ENCODE data around the gene ZBTB16. TPM values are rescaled to one million over a fixed set of nuclear protein-coding genes. Genes with fewer than 3 reads are reported as not detected.

Gene ZBTB16
- total RNA-seq, 2 donors from 2014 or later: 6.1 to 10.6 TPM

DNA sequence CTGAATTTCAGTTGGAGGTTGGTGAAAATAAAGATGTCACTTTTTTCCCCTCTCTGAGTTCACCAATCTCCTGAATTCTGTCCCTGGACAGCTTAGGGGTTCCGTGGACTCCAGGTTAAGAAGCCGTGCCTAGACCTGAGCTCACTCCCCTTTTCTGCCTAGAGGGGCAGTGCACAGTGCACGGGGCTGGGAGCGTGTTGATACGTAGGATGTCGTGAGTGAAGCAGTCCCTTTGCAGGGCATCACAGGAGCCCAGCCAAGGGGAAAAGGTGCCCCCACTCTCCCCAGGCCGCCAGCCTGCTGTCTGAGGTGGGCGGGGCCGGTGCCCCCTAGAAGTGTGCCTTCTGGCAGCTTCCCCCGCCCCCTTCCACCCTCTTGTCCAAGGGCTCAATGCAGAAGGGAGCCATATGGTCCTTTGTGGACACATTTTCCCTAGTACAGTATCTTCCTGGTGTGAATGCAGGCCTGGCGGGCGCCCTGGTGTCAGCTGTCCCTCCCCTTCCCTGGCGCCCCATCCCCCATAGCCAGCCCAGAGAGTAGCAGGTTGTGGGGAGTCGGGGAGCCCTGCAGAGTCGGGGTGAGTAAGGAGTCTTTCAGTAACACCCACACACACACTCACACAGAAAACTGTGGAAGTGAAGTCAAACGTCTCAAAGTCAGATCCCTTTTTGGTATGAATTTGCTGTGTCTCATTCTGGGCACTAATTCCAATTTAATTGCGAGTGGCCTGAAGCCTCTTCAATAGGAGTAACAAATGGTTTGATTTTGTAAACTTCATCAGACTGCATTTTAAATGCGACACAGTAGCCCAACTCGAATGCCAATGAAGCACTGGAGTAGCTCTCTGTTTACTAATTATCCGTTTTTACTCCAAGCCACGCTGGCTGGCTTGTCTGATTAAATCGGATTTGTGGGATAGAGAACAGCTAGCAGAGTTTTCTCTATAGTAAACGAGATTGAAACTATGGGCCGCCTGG lies 169.2 kb downstream of the ZBTB16 start:
- Mint-ChIP-seq H3K27me3 (no peaks in the 10 kb centered on the region), H3K9me3 (no peaks in the 10 kb centered on the region), H3K27ac (no peak overlapping the region), H3K4me3 (no peak overlapping the region), H3K36me3 (ENCODE audit: low read depth) (no peaks in the 10 kb centered on the region), H3K4me1 (peaks cover 17% of the 10 kb centered on the region)
- no peak for ATAC-seq (replicated peaks)

DNA sequence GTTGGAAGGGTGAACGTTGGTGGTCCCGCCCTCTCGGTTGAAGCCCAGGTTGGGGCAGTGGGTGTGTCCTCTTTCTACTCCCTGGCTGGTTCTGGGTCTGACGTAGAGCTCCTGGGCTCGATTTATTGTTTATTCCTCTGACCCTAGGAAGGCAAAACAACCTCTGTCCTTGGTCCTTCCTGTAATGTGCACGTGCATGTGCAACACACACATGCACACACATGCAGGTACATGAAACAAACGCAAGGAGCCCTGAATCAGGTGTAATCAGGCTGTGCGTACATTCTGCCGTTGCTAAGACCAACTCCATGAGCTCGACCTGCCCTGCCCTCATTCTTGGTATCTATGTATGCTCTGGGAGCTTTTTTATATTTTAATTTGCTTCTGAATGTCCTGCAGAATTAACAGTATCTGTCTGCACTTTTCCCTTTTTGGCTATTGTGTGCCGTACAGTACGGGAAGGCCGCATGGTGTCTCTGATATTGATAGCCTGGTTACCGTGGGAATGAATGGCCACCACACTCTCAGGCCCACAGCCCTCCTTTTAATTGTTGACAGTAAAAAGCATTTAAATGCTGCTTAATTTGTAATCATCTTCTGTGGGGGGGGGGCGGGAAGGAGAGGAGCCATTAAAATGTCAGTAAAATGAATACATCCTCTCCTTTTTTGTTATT lies 170.7 kb downstream of the ZBTB16 start:
- Mint-ChIP-seq H3K27ac (no peak overlapping the region), H3K36me3 (ENCODE audit: low read depth) (no peaks in the 10 kb centered on the region), H3K4me1 (peaks cover 9% of the 10 kb centered on the region), H3K9me3 (no peaks in the 10 kb centered on the region), H3K27me3 (no peaks in the 10 kb centered on the region), H3K4me3 (no peak overlapping the region)
- ATAC-seq (replicated peaks): no peak

DNA sequence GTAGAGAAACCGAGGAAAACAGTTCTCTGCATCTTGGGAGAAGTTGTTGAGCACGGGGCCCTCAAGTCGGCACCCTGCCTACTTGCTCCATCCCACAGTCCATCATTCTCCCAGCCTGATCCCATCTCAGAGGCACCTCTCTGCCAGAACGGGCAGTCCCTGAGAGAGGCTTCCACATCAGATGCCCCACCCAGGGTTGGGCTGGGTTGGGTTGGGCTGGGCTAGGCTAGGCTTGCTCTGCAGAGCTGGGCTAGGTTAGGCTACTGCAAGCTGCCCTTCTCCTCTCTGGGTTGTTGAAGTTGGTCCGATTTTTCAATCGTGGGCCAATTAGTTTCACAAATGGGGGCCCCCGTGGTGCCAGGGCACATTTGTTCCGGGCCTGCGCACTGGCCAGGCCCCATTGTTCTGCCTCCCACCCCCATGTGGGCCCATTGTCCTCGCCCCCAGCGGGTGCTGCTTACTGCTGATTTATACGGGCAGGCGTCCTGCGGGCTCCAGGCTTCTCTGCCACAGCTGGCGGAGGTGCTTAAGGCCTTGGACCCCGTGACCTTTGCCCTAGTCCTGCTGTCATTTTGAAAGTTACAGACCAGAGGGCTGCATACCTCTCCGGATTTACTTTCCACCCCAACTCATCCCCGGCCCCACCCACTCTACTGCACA lies 173.0 kb downstream of the ZBTB16 start:
- no peaks in the 10 kb centered on the region for H3K9me3 Mint-ChIP-seq
- no peak for ATAC-seq (replicated peaks)

DNA sequence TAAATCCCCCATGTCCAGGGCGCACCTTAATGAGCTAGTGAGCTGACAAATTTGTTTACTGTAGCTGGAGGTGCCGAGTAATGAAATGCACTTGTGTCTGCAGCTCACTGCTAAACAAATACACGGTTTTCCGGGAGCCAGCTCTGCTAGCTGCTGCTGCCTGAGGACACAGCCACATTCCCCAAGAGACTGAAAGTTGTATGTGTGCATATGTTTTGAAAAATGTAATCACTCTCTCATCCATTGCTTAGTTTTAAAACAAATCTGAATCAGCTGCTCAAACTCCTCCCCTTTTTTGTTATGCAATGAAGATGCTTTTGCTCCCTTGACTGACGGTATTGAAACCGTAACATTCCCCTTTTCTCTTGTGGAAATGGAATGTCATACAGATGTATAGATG lies 174.2 kb downstream of the ZBTB16 start:
- no peak for ATAC-seq (replicated peaks)
- H3K27ac Mint-ChIP-seq: no peak overlapping the region
- H3K4me3 Mint-ChIP-seq: no peak overlapping the region
- no peaks in the 10 kb centered on the region for H3K9me3 Mint-ChIP-seq
- no peaks in the 10 kb centered on the region for H3K4me1 Mint-ChIP-seq
- H3K27me3 Mint-ChIP-seq: no peaks in the 10 kb centered on the region
- H3K36me3 Mint-ChIP-seq (ENCODE audit: low read depth): no peaks in the 10 kb centered on the region

More for the DNA sequence above, 173.0 kb downstream of the ZBTB16 start:
- Mint-ChIP-seq H3K4me1 (no peaks in the 10 kb centered on the region), H3K4me3 (no peak overlapping the region), H3K27ac (no peak overlapping the region), H3K36me3 (ENCODE audit: low read depth) (no peaks in the 10 kb centered on the region), H3K27me3 (no peaks in the 10 kb centered on the region)

DNA sequence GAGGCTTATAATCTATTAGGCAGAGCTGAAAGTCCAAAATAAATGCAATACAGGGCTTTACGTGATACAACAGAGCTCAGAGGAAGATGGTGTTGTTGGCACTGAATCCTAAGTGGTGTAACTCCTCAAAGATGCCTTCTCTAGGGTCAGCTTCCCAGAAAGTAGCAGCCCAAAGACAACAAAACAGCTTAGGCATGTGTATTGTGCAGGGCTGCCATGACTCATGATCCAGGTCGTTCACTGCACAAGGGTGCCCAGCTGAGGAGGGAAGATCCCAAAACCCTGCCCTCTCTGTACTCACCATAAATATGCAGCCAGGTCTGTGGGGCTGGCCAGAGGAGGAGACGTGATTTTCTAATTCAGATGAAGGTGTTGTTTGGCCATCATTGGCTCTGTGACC lies 177.3 kb downstream of the ZBTB16 start:
- H3K36me3 Mint-ChIP-seq (ENCODE audit: low read depth): no peaks in the 10 kb centered on the region
- H3K4me3 Mint-ChIP-seq: no peak overlapping the region
- no peaks in the 10 kb centered on the region for H3K4me1 Mint-ChIP-seq
- H3K27me3 Mint-ChIP-seq: no peaks in the 10 kb centered on the region
- H3K9me3 Mint-ChIP-seq: no peaks in the 10 kb centered on the region
- no peak overlapping the region for H3K27ac Mint-ChIP-seq
- no peak for ATAC-seq (replicated peaks)

DNA sequence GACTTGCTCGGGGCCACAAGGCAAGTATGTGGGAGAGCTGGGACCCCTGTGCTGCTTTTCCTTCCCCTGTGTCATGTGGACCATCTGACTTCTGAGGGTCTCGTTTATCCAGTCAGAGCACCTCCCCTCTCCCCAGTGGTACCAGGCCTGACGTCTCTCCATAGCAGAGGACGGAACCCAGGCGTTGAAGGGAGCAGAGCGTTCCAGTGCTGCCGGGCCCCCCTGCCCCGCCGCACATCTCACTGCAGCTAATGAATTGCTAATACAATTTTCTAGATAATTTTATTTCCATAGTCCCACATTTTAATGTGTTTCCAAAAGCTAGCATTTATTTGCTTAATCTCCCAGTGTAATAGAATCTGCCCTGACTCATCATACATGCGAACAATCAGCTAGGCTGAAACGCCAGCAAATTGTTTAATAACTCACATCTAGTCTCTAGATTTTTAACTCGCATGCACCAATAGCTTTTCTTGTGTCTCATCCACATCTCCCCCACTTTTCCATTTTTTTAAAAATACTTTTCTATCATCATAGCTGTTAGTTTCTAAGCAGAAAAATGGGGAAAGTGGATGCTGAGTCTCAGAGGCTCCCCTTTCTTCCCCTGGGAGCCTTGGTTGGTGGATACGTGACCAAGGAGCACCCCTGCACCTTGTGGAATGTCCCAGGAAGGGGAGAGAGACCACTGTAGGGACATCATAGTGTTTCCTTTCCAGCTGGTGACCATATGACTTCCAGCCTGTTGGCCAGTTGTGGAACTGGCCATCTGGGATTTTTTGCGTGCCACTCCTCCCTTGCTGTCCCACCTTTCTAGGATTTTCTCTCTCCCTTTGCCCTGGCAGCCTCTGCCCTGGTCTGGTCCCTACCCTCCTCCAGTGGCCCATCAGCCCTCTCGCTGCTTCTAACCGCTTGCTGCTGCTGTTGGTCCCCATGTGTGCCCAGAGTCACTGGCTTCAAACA lies 178.1 kb downstream of the ZBTB16 start:
- Mint-ChIP-seq H3K36me3 (ENCODE audit: low read depth) (no peaks in the 10 kb centered on the region), H3K27ac (no peak overlapping the region), H3K27me3 (no peaks in the 10 kb centered on the region), H3K9me3 (no peaks in the 10 kb centered on the region), H3K4me3 (no peak overlapping the region), H3K4me1 (no peaks in the 10 kb centered on the region)
- ATAC-seq (replicated peaks): no peak

DNA sequence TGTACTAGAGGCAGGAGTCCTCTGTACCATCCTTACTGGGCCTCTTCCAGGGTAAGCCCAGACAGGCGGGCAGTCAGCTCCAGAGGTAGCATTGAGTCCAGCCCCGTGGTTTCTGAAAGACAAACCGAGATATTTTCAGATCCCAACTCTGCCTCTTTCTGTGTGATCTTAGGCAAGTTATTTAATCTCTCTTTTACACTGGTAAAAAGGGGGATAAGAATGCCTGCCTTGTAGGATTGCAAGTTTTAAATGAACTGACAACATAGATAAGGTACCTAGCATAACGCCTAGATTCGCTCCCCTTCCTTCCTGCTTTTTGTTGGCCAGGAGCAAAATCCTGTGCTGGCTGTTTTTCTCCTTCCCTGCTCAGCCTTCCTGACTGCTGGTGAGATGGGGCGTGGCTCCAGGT lies 180.2 kb downstream of the ZBTB16 start:
- no peak overlapping the region for H3K4me3 Mint-ChIP-seq
- H3K36me3 Mint-ChIP-seq (ENCODE audit: low read depth): no peaks in the 10 kb centered on the region
- no peaks in the 10 kb centered on the region for H3K9me3 Mint-ChIP-seq
- no peaks in the 10 kb centered on the region for H3K27me3 Mint-ChIP-seq
- ATAC-seq (replicated peaks): no peak
- no peaks in the 10 kb centered on the region for H3K4me1 Mint-ChIP-seq
- H3K27ac Mint-ChIP-seq: no peak overlapping the region

DNA sequence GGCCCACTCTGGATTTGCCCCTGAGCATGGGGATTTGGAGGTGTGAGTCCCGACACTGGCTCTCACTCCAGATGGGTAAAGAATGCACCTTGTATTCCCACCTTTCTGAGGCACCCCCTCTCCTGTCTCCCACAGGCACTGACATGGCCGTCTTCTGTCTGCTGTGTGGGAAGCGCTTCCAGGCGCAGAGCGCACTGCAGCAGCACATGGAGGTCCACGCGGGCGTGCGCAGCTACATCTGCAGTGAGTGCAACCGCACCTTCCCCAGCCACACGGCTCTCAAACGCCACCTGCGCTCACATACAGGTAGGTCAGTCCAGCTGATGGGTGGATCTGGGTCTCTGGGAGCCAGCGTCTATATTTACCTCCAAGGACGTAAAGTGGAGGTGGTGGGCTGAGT lies 182.5 kb downstream of the ZBTB16 start:
- Mint-ChIP-seq H3K36me3 (ENCODE audit: low read depth) (no peaks in the 10 kb centered on the region), H3K27ac (no peak overlapping the region), H3K27me3 (no peaks in the 10 kb centered on the region), H3K4me1 (no peaks in the 10 kb centered on the region), H3K4me3 (no peak overlapping the region), H3K9me3 (no peaks in the 10 kb centered on the region)
- no peak for ATAC-seq (replicated peaks)

DNA sequence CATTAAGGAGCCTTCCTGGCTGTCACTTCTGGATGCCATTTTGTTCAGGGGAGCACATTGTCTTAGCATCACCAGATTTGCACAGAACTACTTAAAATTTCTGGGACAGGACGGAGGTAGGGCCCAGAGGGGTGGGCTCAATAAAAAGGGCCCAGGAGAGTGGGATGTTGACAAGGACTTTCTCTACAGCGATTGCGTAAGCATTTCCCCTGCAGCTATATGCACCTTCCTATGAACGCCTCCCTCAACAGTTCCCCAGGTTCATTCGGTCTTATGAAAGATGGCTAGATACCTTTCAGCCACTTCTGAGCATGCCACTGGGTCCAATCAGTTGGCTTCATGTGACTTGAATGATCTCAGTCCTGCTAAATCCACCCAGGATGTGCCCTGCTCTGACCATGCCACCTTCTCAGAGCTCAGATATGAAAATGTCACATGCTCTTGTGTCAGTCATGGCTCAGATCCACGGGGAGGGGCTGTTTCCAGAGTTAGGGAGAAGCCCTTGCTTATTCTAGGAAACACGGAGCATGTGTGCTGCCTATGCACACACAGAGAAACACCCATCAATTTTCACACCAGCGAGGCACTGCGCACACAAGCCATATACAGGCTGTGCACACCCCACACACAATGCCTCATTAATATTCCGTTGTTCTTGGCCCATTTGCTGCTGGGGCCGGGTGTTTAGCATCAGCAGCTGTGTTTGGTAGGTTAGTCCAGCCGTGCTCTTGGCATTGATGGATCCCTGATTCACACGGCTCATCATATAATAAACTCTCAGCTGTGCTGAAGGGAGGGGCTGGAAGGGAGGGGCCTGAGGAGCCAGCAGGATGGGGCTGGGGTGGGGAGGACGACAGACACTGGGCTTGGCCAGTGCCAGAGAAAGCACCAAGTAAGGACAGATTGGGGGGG lies 184.2 kb downstream of the ZBTB16 start:
- H3K27me3 Mint-ChIP-seq: no peaks in the 10 kb centered on the region
- H3K9me3 Mint-ChIP-seq: no peaks in the 10 kb centered on the region
- no peaks in the 10 kb centered on the region for H3K4me1 Mint-ChIP-seq

DNA sequence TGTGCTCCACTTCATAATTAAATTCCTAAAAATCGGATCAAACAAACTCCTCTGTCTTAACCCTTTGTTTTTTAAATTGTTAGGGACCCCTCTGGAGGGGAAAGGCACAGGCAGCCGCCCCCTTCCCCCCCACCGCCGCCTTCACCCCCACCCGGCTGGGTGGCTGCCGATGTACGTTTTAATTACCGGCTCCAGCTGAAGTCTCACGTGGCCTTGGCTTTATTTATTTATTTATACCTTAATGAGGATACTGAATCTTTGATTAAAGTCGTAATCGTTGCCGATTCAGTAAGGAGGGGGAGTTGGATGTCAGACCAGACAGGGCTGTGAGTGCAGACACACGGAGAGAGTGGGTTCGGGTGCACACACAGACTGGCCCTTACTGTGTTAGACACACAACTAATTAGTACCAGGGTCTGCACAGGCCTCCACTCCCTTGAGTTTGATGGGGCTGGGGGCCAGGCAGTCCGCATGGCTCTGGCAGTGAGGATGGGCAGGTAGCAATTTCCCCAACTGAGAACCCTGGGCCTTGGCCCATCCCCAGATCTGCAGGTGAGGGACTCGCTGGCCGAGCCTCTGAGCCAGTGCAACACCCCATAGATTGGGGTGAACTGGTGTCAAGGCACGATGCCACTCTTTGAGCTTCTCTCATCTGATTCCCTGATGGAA lies 185.3 kb downstream of the ZBTB16 start:
- no peaks in the 10 kb centered on the region for H3K4me1 Mint-ChIP-seq
- H3K36me3 Mint-ChIP-seq (ENCODE audit: low read depth): no peaks in the 10 kb centered on the region
- H3K9me3 Mint-ChIP-seq: no peaks in the 10 kb centered on the region
- ATAC-seq (replicated peaks): no peak
- no peaks in the 10 kb centered on the region for H3K27me3 Mint-ChIP-seq
- no peak overlapping the region for H3K27ac Mint-ChIP-seq
- no peak overlapping the region for H3K4me3 Mint-ChIP-seq

More for the DNA sequence above, 184.2 kb downstream of the ZBTB16 start:
- ATAC-seq (replicated peaks): no peak
- Mint-ChIP-seq H3K36me3 (ENCODE audit: low read depth) (no peaks in the 10 kb centered on the region), H3K4me3 (no peak overlapping the region), H3K27ac (no peak overlapping the region)

DNA sequence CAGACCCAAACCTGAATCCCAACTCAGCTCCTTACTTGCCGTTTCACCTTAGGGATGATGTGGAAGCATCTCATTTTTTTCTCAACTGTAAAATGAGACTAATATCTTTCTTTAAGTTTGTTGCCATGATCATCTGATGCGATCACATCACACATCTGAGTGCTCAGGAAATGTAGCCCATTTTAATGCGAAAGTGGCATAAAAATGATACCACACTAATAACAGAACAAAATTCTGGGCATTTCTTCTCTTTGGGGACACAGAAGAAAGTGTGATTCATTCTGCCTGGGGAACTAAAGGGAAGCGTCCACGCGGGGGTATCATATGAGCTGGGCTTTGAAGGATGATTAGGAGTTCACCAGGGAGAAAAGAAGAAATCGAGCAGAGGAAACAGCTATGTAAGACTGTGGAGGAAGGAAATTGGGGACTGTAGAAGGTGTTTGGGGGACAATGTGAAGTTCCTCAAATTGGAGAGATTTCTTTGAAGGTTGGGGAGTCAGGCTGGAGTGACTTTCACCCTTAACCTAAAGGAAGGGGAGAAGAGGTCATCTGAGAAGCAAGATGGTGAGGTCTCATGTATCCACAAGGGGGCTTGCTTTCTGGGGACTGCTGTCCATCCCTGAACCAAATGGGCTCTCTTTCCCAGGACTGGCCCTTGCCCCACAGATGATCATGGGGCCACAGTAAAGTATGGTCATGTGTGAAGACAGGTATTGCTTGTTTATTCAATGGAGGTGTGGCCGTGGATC lies 187.0 kb downstream of the ZBTB16 start:
- H3K27me3 Mint-ChIP-seq: no peaks in the 10 kb centered on the region
- no peak overlapping the region for H3K4me3 Mint-ChIP-seq
- H3K9me3 Mint-ChIP-seq: no peaks in the 10 kb centered on the region
- no peak overlapping the region for H3K27ac Mint-ChIP-seq
- no peaks in the 10 kb centered on the region for H3K4me1 Mint-ChIP-seq
- peaks cover 6% of the 10 kb centered on the region for H3K36me3 Mint-ChIP-seq (ENCODE audit: low read depth)
- ATAC-seq (replicated peaks): no peak

DNA sequence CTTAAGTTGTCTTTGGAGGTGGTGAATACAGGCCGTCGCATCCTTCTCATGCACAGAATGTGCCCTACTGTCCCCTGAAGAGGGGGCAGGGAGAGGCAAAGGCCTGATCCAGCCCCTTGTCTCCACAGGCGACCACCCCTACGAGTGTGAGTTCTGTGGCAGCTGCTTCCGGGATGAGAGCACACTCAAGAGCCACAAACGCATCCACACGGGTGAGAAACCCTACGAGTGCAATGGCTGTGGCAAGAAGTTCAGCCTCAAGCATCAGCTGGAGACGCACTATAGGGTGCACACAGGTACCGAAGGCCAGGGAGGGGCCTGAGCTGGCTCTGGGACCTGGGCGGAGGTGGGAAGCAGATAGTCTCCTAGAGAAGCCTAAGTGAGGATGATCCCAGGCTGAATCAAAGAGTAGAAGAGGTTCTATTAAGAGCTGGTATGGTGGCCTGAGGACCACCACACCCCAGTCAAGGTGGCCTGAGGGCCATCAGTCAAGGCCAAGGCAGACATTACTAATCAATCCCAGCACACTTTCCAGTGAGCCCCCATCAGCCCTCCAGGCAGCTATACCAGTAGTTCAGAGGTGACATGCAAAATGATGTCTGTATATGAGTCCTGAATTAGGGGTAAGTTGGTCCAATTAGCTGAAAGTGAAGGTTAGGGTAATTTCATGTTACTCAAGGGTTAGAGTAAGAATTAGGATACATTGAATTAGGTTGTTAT lies 187.7 kb downstream of the ZBTB16 start:
- no peaks in the 10 kb centered on the region for H3K4me1 Mint-ChIP-seq
- no peak for ATAC-seq (replicated peaks)
- H3K9me3 Mint-ChIP-seq: no peaks in the 10 kb centered on the region

More for the DNA sequence above, 187.7 kb downstream of the ZBTB16 start:
- Mint-ChIP-seq H3K27me3 (no peaks in the 10 kb centered on the region), H3K36me3 (ENCODE audit: low read depth) (peaks cover 6% of the 10 kb centered on the region), H3K4me3 (no peak overlapping the region), H3K27ac (no peak overlapping the region)

All from activated T-helper 17 cell treated with anti-CD3 and anti-CD28 coated beads, Interleukin-2, amount 50 U/mL, for 72 hours (primary cell).